BLaER1 (cell line): ENCODE results near the gene SLC25A43.
"Not testable (repeated sequence)": the region's sequence is repeated elsewhere in the genome, so short reads cannot be mapped to it uniquely, and the experiment has no call there.

ENCODE experiments used
- H3K27ac ChIP-seq: shearing (Covaris generic); formaldehyde crosslinking; 2 replicates; pipeline ENCODE4 v1.8.1; 2022
- H3K27me3 ChIP-seq: shearing (Covaris generic); formaldehyde crosslinking; 2 replicates; pipeline ENCODE4 v1.8.1; 2022
- H3K36me3 ChIP-seq: shearing (Covaris generic); formaldehyde crosslinking; 2 replicates; pipeline ENCODE4 v1.8.1; 2022
- H3K4me1 ChIP-seq: shearing (Covaris generic); formaldehyde crosslinking; 2 replicates; pipeline ENCODE4 v1.8.1; 2022
- H3K4me2 ChIP-seq: shearing (Covaris generic); formaldehyde crosslinking; 2 replicates; pipeline ENCODE4 v1.8.1; 2022
- H3K4me3 ChIP-seq: shearing (Covaris generic); formaldehyde crosslinking; 2 replicates; pipeline ENCODE4 v1.8.1; 2022
- H3K9ac ChIP-seq: shearing (Covaris generic); formaldehyde crosslinking; 2 replicates; pipeline ENCODE4 v1.8.1; 2022
- H3K9me3 ChIP-seq: shearing (Covaris generic); formaldehyde crosslinking; 2 replicates; pipeline ENCODE4 v1.8.1; 2022
- H4K20me1 ChIP-seq: shearing (Covaris generic); formaldehyde crosslinking; 2 replicates; pipeline ENCODE4 v1.8.1; 2022
- Cebpa-rat ChIP-seq: shearing (Covaris generic); IDR thresholded peaks from 2 replicates; pipeline ENCODE4 v1.8.1; 2022

SLC25A43 gene

GRCh38 chrX:119423631-119424030 is 24.5 kb downstream of the SLC25A43 start:
- no peaks in the 10 kb centered on the region for H4K20me1 ChIP-seq
- no peak overlapping the region for H3K4me3 ChIP-seq

GRCh38 chrX:119424999-119425398 is 25.9 kb downstream of the SLC25A43 start:
- Histone ChIP-seq H4K20me1 (no peaks in the 10 kb centered on the region), H3K36me3 (0 out of 2 replicates have a peak, but pooled peaks cover 8% of the 10 kb centered on the region), H3K27me3 (no peaks in the 10 kb centered on the region), H3K9ac (no peak overlapping the region), H3K4me1 (peaks cover 31% of the 10 kb centered on the region), H3K4me2 (no peak overlapping the region), H3K27ac (no peak overlapping the region), H3K4me3 (no peak overlapping the region), H3K9me3 (peaks cover 3% of the 10 kb centered on the region; the same call in 1 of the 2 replicates)
- TF ChIP-seq Cebpa-rat: no peak

More at GRCh38 chrX:119423631-119424030, 24.5 kb downstream of the SLC25A43 start:
- Histone ChIP-seq H3K27me3 (no peaks in the 10 kb centered on the region), H3K27ac (no peak overlapping the region), H3K9me3 (peaks cover 1% of the 10 kb centered on the region; the same call in 1 of the 2 replicates), H3K4me1 (peaks cover 31% of the 10 kb centered on the region), H3K4me2 (no peak overlapping the region), H3K9ac (no peak overlapping the region), H3K36me3 (0 out of 2 replicates have a peak, but pooled peaks cover 8% of the 10 kb centered on the region)
- no peak for TF ChIP-seq Cebpa-rat

- Histone ChIP-seq H3K4me1 (peaks cover 31% of the 10 kb centered on the region), H4K20me1 (no peaks in the 10 kb centered on the region), H3K9me3 (peaks cover 3% of the 10 kb centered on the region; the same call in 1 of the 2 replicates), H3K9ac (peak overlapping the region; percentile 50; the same call in 1 of the 2 replicates), H3K27ac (peak overlapping the region; percentile 77), H3K36me3 (0 out of 2 replicates have a peak, but pooled peaks cover 6% of the 10 kb centered on the region), H3K27me3 (no peaks in the 10 kb centered on the region), H3K4me3 (no peak overlapping the region; the same call in 1 of the 2 replicates), H3K4me2 (peak overlapping the region; percentile 69)
- TF ChIP-seq Cebpa-rat: no peak
These were observed 28.1 kb downstream of the SLC25A43 start for GRCh38 chrX:119427024-119427794.

- Histone ChIP-seq H3K4me3 (no peak overlapping the region), H3K36me3 (0 out of 2 replicates have a peak, but pooled peaks cover under 1% of the 10 kb centered on the region), H3K4me1 (peaks cover 31% of the 10 kb centered on the region), H3K9ac (peak overlapping the region; percentile 50; the same call in 1 of the 2 replicates), H4K20me1 (no peaks in the 10 kb centered on the region), H3K9me3 (peaks cover 3% of the 10 kb centered on the region; the same call in 1 of the 2 replicates), H3K27ac (peak overlapping the region; percentile 77), H3K27me3 (no peaks in the 10 kb centered on the region), H3K4me2 (peak overlapping the region; percentile 69)
- TF ChIP-seq Cebpa-rat: no peak
These were observed 28.7 kb downstream of the SLC25A43 start for GRCh38 chrX:119427795-119428185.

- H3K27me3 ChIP-seq: no peaks in the 10 kb centered on the region
- TF ChIP-seq Cebpa-rat: no peak
- H3K4me3 ChIP-seq: no peak overlapping the region
- peaks cover 31% of the 10 kb centered on the region for H3K4me1 ChIP-seq
- no peak overlapping the region for H3K4me2 ChIP-seq
- peaks cover 4% of the 10 kb centered on the region; the same call in 1 of the 2 replicates for H3K9me3 ChIP-seq
- no peaks in the 10 kb centered on the region for H4K20me1 ChIP-seq
- H3K36me3 ChIP-seq: no peaks in the 10 kb centered on the region
- no peak overlapping the region for H3K27ac ChIP-seq
- no peak overlapping the region for H3K9ac ChIP-seq
These were observed 30.3 kb downstream of the SLC25A43 start for GRCh38 chrX:119429471-119429870.

GRCh38 chrX:119441295-119441694 is 42.2 kb downstream of the SLC25A43 start:
- not testable (repeated sequence) for H3K36me3 ChIP-seq, H3K27me3 ChIP-seq, H3K9me3 ChIP-seq, H3K4me2 ChIP-seq, H3K4me3 ChIP-seq, H4K20me1 ChIP-seq, H3K9ac ChIP-seq, H3K27ac ChIP-seq, H3K4me1 ChIP-seq

GRCh38 chrX:119442286-119442685 is 43.1 kb downstream of the SLC25A43 start:
- no peak overlapping the region for H3K4me2 ChIP-seq

GRCh38 chrX:119453202-119453601 is 54.1 kb downstream of the SLC25A43 start:
- no peak overlapping the region for H3K27ac ChIP-seq
- no peak overlapping the region for H3K9ac ChIP-seq
- H3K4me2 ChIP-seq: no peak overlapping the region
- H4K20me1 ChIP-seq: no peaks in the 10 kb centered on the region
- H3K27me3 ChIP-seq: no peaks in the 10 kb centered on the region
- H3K9me3 ChIP-seq: no peaks in the 10 kb centered on the region
- TF ChIP-seq Cebpa-rat: no peak
- peaks cover 12% of the 10 kb centered on the region; the same call in 1 of the 2 replicates for H3K36me3 ChIP-seq
- no peaks in the 10 kb centered on the region for H3K4me1 ChIP-seq
- no peak overlapping the region for H3K4me3 ChIP-seq

More at GRCh38 chrX:119442286-119442685, 43.1 kb downstream of the SLC25A43 start:
- TF ChIP-seq Cebpa-rat: no peak
- Histone ChIP-seq H3K9me3 (no peaks in the 10 kb centered on the region), H3K27ac (no peak overlapping the region), H3K4me1 (no peaks in the 10 kb centered on the region), H3K4me3 (no peak overlapping the region), H3K9ac (no peak overlapping the region), H3K36me3 (no peaks in the 10 kb centered on the region), H3K27me3 (no peaks in the 10 kb centered on the region), H4K20me1 (no peaks in the 10 kb centered on the region)

GRCh38 chrX:119455264-119455663 is 56.1 kb downstream of the SLC25A43 start:
- no peak overlapping the region for H3K27ac ChIP-seq
- no peaks in the 10 kb centered on the region for H3K9me3 ChIP-seq
- no peaks in the 10 kb centered on the region for H3K27me3 ChIP-seq
- H3K9ac ChIP-seq: no peak overlapping the region
- H3K36me3 ChIP-seq: peaks cover 12% of the 10 kb centered on the region; the same call in 1 of the 2 replicates
- TF ChIP-seq Cebpa-rat: no peak
- no peaks in the 10 kb centered on the region for H4K20me1 ChIP-seq
- H3K4me3 ChIP-seq: no peak overlapping the region
- no peak overlapping the region for H3K4me2 ChIP-seq
- H3K4me1 ChIP-seq: no peaks in the 10 kb centered on the region

GRCh38 chrX:119459181-119459580 is 60.0 kb downstream of the SLC25A43 start:
- H3K4me1 ChIP-seq: no peaks in the 10 kb centered on the region
- H3K9ac ChIP-seq: no peak overlapping the region
- H4K20me1 ChIP-seq: no peaks in the 10 kb centered on the region
- no peaks in the 10 kb centered on the region for H3K9me3 ChIP-seq
- no peak overlapping the region for H3K4me2 ChIP-seq
- no peaks in the 10 kb centered on the region for H3K27me3 ChIP-seq
- no peaks in the 10 kb centered on the region for H3K36me3 ChIP-seq
- TF ChIP-seq Cebpa-rat: no peak
- no peak overlapping the region for H3K27ac ChIP-seq
- H3K4me3 ChIP-seq: no peak overlapping the region
